GM12864 (cell line): Measurements from ENCODE around the gene KCNT2.
A peak's percentile ranks its signal among the peaks of the same experiment; 100 is the strongest.

Experiments used
- DNase-seq: peaks from one replicate; pipeline ENCODE4 v3.0.0-alpha.2; 2011; ENCODE audit warnings: low read depth
- H3K4me3 ChIP-seq: 2 replicates; pipeline ENCODE4 v1.5.1; 2011; ENCODE audit warnings: mild to moderate bottlenecking, low read depth, low read length, control low read depth
- TF ChIP-seq, protein P1 (sequence below): IDR thresholded peaks from 2 replicates; pipeline ENCODE4 v1.5.1; 2011; ENCODE audit warnings: low read depth, mild to moderate bottlenecking, moderate library complexity, low read length, control low read depth, inconsistent platforms; ENCODE audit errors: missing control alignments

KCNT2 gene

DNA sequence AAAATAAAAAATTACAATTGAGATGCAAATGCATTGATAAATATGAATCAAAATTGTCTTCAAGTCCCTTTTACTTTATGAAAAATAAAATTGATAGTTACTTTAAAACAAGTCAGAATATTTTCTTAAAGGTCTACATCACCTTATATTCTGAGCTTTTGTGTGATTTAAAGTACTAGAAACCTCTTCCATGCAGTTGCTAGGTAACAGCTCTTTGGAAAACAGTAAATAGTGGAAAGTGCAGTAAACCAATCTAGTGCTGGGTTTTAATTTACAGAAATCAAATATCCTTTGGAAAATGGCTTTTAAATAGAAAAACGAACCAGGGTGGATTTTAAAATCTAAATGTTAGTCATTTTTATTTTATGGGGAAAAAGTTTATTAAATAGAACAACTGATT lies 227.9 kb downstream of the KCNT2 start:
- TF ChIP-seq, protein P1, sequence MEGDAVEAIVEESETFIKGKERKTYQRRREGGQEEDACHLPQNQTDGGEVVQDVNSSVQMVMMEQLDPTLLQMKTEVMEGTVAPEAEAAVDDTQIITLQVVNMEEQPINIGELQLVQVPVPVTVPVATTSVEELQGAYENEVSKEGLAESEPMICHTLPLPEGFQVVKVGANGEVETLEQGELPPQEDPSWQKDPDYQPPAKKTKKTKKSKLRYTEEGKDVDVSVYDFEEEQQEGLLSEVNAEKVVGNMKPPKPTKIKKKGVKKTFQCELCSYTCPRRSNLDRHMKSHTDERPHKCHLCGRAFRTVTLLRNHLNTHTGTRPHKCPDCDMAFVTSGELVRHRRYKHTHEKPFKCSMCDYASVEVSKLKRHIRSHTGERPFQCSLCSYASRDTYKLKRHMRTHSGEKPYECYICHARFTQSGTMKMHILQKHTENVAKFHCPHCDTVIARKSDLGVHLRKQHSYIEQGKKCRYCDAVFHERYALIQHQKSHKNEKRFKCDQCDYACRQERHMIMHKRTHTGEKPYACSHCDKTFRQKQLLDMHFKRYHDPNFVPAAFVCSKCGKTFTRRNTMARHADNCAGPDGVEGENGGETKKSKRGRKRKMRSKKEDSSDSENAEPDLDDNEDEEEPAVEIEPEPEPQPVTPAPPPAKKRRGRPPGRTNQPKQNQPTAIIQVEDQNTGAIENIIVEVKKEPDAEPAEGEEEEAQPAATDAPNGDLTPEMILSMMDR, result no peak
- H3K4me3 ChIP-seq, result no peak overlapping the region
- no peak for DNase-seq

DNA sequence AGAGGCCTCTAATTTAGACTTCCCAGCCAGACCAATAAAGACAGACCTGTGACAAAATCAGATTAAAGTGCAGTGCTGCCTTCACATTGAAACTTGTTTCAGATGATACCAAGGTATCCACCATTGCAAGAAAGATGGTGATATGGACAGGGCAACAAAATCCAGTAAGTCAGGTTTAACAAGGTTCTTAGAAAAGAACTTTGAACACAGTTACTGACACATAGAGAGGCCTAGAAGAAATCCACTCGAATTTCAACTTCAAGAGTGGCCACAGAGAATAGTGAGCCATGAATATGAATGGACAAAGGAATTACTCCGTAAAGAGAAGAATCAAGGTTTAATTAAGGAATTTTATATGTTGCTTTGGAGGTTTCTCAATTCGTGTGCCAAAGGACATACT lies 230.4 kb downstream of the KCNT2 start:
- no peak for DNase-seq
- H3K4me3 ChIP-seq, result no peak overlapping the region
- TF ChIP-seq, protein P1, result no peak

DNA sequence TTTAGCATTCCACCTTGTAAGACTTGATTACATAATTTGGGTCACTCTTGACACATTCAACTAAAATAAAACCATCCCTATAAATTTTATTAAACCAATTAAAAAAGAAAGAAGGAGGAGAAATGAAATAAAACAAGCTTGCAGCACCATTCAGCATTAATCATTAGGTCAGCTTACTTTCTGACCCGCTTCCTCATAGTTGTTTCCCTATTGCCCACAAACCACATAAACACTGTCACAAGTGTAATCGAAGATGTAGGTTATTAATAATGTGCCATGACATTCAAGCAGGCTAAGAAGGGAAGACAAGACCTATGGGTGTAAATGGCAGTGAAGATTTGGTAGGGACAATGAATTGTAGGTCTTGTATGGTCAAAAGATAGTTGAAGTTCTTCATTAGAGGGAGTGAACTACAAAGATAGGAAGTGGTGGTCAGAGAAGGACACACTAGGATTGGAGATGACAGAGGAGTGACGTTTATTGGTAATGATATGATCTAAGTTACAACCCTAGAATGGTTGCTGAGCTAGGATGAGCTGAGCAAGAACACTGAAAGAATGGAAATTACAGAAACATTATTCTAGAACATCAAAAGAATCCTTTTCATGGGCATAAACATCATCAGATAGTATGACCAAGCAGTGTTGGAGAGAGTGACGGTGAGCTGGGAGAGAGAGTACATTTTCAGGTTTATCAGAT lies 231.5 kb downstream of the KCNT2 start:
- H3K4me3 ChIP-seq, result no peak overlapping the region
- TF ChIP-seq, protein P1, result no peak
- DNase-seq, result no peak

DNA sequence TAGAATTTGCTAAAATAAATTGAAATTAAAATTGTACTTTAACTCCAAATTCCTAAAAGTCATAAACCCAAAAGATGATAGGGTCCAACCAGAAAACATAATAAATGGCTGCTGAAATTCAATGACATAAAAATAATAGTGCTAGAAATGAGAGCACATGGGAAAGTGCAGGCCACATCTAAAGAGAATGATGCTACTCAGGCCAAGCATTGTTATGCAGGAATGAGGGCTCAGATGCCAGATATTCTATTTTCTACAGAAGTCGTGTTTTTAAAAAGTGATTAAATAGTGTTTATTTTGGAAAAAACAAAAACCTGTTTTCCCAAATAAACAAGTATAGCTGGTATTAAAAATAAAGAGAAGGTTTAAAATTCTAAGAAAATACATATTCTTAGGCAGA lies 234.4 kb downstream of the KCNT2 start:
- TF ChIP-seq, protein P1, result no peak
- no peak for DNase-seq

DNA sequence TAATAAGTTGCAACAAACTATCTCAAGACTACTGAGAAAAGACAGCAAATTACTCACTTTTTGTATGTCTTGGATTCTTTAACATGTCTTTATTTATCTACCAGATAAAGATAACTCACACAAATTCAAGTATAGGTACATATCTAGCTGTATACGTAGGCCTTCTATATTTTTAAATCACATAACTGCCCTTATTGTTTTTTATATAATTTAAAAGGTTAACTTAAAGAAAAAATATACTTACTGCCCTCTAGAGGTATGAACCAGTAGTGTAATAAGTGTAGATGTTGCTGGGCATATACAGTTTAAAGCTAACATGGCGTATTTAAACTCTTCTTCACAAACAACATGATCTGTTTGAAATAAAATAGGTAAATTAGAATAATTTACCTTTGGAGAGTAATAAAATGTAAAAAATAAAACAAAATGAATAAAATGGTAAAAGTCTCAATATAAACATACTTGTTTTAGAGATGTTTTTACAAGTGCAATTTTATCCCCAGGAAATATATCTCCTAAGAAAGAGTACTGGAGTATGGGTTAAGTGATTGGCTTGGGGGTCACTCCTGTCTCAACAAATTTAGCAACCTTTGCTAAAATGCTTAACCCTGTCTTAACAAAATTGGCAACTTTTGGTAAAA lies 235.2 kb downstream of the KCNT2 start:
- TF ChIP-seq, protein P1, result peak; percentile 37
- DNase-seq, result peak; percentile 13

More for the DNA sequence above, 234.4 kb downstream of the KCNT2 start:
- H3K4me3 ChIP-seq, result no peak overlapping the region

DNA sequence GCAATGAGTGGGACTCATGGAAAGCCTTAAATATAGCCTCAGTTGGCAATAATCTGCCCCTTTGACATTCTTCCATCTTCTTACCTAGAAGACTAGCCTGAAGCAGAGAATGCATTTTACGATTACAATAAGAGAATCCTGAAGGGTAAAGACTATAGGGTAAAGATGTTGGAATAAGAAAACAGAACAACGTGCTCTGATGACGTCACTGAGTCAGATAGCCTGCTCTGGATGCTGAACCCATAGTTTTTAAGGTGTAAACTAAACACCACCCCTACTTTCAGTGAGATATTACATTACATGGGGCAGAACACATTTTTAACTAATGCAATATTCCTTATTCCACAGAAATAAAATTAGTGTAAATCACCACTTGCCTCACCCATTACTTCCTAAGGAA lies 240.4 kb downstream of the KCNT2 start:
- no peak for DNase-seq
- H3K4me3 ChIP-seq, result no peak overlapping the region
- TF ChIP-seq, protein P1, result no peak

More for the DNA sequence above, 235.2 kb downstream of the KCNT2 start:
- H3K4me3 ChIP-seq, result no peak overlapping the region
